K562 (cell line): Measurements from ENCODE around the gene SIRT3. TPM values are rescaled to one million over a fixed set of nuclear protein-coding genes. Genes with fewer than 3 reads are reported as not detected.

Experiments used
- BDP1 ChIP-seq: IDR thresholded peaks from 3 replicates; pipeline ENCODE4 v1.6.1; 2011; ENCODE audit not compliant: insufficient read length, insufficient read depth
- CXXC5 ChIP-seq: fragments of 250-450 bp; sonication (Bioruptor Pico); IDR thresholded peaks from 2 replicates; pipeline ENCODE4 v1.8.0; 2022; ENCODE audit warnings: inconsistent platforms, mild to moderate bottlenecking, moderate library complexity
- ESRRB ChIP-seq: fragments of 250-450 bp; sonication (Bioruptor Pico); IDR thresholded peaks from 2 replicates; pipeline ENCODE4 v1.5.0; 2020; ENCODE audit warnings: mild to moderate bottlenecking, moderate library complexity, borderline replicate concordance
- ETV5 ChIP-seq: sonication (generic); formaldehyde crosslinking; IDR thresholded peaks from 2 replicates; pipeline ENCODE4 v1.4.0; 2020; ENCODE audit warnings: low read depth, mild to moderate bottlenecking, missing genetic modification reagents
- HMGN3 ChIP-seq: IDR thresholded peaks from 2 replicates; pipeline ENCODE4 v1.6.1; 2011; ENCODE audit warnings: borderline replicate concordance, low read depth, mild to moderate bottlenecking, mixed read lengths, low read length; ENCODE audit not compliant: insufficient read length; ENCODE audit errors: extremely low read depth
- HOXB6 ChIP-seq: fragments of 250-450 bp; sonication (Bioruptor Pico); IDR thresholded peaks from 2 replicates; pipeline ENCODE4 v1.5.1; 2022; ENCODE audit warnings: mild to moderate bottlenecking, borderline replicate concordance
- JUN ChIP-seq, 2 experiments: sonication (generic) in 1 of 2; formaldehyde crosslinking in 1 of 2; IDR thresholded peaks; 2 replicates each; pipeline versions ENCODE4 v1.6.1 to v1.8.0; 2012 to 2022; ENCODE audit warnings: borderline replicate concordance in 2 of 2, mild to moderate bottlenecking in 2 of 2, improper control_type of control experiment in 1 of 2, low read depth in 1 of 2, low read length in 1 of 2, missing genetic modification reagents in 1 of 2
- KDM1A ChIP-seq, 2 experiments: fragments of 450-650 bp; IDR thresholded peaks; 2 replicates each; pipeline ENCODE4 v1.6.1; 2016; ENCODE audit warnings: mild to moderate bottlenecking in 2 of 2
- MCM7 ChIP-seq, 2 experiments: fragments of 450-650 bp; IDR thresholded peaks; 2 replicates each; pipeline ENCODE4 v1.6.1; 2016 to 2018
- MTA2 ChIP-seq: fragments of 450-650 bp; IDR thresholded peaks from 2 replicates; pipeline ENCODE4 v1.6.1; 2016; ENCODE audit warnings: low read depth
- MXI1 ChIP-seq: IDR thresholded peaks from 2 replicates; pipeline ENCODE4 v1.6.1; 2011; ENCODE audit warnings: low read depth, mild to moderate bottlenecking, improper control_type of control experiment, low read length
- PHB ChIP-seq: fragments of 250-450 bp; sonication (Bioruptor Pico); IDR thresholded peaks from 2 replicates; pipeline ENCODE4 v1.5.0; 2021
- PTRF ChIP-seq: fragments of 450-650 bp; IDR thresholded peaks from 2 replicates; pipeline ENCODE4 v1.6.1; 2016; ENCODE audit warnings: mild to moderate bottlenecking, missing genetic modification characterization, missing compliant biosample characterization
- SAFB2 ChIP-seq: fragments of 200-400 bp; formaldehyde crosslinking; IDR thresholded peaks from 2 replicates; pipeline ENCODE4 v1.6.1; 2018; ENCODE audit warnings: borderline replicate concordance, low read length, low read depth, moderate library complexity; ENCODE audit not compliant: severe bottlenecking
- SMARCE1 ChIP-seq: fragments of 450-650 bp; IDR thresholded peaks from 2 replicates; pipeline ENCODE4 v1.7.1; 2016; ENCODE audit warnings: mild to moderate bottlenecking
- TFAM ChIP-seq: fragments of 250-450 bp; sonication (Bioruptor Pico); conservative IDR thresholded peaks from 2 replicates; pipeline ENCODE4 v1.5.0; 2021; ENCODE audit warnings: mild to moderate bottlenecking, moderate library complexity
- THAP12 ChIP-seq: fragments of 250-450 bp; sonication (Bioruptor Pico); IDR thresholded peaks from 2 replicates; pipeline ENCODE4 v1.9.0; 2021; ENCODE audit warnings: mild to moderate bottlenecking, inconsistent platforms
- ZFP36 ChIP-seq: fragments of 150-350 bp; IDR thresholded peaks from 2 replicates; pipeline ENCODE4 v1.6.1; 2018; ENCODE audit warnings: low read length, low read depth; ENCODE audit not compliant: partially characterized antibody
- ZNF324 ChIP-seq: fragments of 250-450 bp; sonication (Bioruptor Pico); IDR thresholded peaks from 2 replicates; pipeline ENCODE4 v1.4.0; 2020; ENCODE audit warnings: mild to moderate bottlenecking
- ZNF696 ChIP-seq: fragments of 250-450 bp; sonication (Bioruptor Pico); conservative IDR thresholded peaks from 2 replicates; pipeline ENCODE4 v1.4.0; 2020; ENCODE audit warnings: mild to moderate bottlenecking, moderate library complexity
- polyA plus RNA-seq, 8 experiments: library from polyadenylated mRNA; depleted of rRNA in 4 of 8; stranded (reverse) in 5 of 8; unstranded in 3 of 8; fragments of >200 nt; fragmentation: Nextera tagmentation in 2 of 8; fragmentation: Illumina TruSeq in 1 of 8; extraction: Ambion mirVana in 2 of 8; extraction: Trizol in 1 of 8; gene quantifications; 2 replicates each; pipeline versions ENCODE4 v1.2.1 to v1.2.3, GENCODE V29; 2011 to 2014; ENCODE audit warnings: inconsistent platforms in 1 of 8, missing spikeins in 1 of 8
- total RNA-seq, 7 experiments: library from RNA; depleted of rRNA in 6 of 7; stranded (reverse); fragments of >200 nt in 6 of 7; fragmentation: Illumina TruSeq in 2 of 7; extraction: Trizol in 2 of 7; gene quantifications; 2 replicates each; pipeline versions ENCODE4 v1.2.1 to v1.2.3, GENCODE V29; 2011 to 2021; ENCODE audit warnings: low replicate concordance in 1 of 7
- TF ChIP-seq, protein P1 (sequence below): fragments of 150-350 bp; IDR thresholded peaks from 2 replicates; pipeline ENCODE4 v1.6.1; 2014; ENCODE audit warnings: low read depth, mild to moderate bottlenecking, low read length, borderline replicate concordance
- TF ChIP-seq, protein P2 (sequence below): fragments of 450-650 bp; IDR thresholded peaks from 2 replicates; pipeline ENCODE4 v1.6.1; 2016

Gene SIRT3
- total and polyA plus RNA-seq, 9 of the 15 experiments (the other 6 are each of a cell fraction or from before 2014, with no cell fraction given), result 1.9 to 27.5 (median 14.5) TPM

DNA sequence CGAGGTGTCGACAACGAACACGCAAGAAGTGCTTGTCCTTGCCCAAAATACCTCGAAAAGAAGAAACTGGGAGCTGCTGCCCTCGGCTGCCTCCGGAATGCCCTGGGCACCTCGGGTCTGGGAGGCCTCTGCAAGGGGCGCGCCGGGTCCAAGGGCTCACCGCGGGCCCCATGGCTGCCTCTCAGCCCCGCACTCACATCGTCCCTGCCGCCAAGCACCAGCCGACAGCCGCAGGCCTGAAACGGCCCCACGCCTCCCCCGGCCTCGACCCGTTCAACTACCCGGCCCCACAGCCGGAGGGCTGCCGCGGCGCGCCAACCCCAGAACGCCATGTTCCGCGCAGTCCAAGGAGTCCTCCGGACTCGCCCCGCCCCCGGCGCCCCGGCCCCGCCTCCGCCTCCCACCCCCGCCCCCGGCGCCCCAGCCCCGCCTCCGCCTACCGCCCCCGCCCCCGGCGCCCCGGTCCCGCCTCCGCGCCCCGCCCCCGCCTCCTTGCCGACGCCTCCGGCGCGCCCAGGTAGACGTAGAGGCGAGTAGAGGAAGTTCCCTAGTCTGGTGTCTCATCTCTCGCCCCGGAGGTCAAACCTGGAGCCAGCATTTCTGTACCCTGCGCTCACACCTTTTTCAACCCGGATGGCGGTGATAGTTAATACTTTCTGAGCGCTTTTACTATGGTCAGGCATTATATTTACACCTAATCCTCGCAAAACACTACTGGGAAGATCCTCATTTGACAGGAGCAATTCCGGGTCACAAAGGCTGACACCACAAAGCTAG lies at the start of gene SIRT3 (continued):
- TF ChIP-seq BDP1 (no peak), KDM1A (IDR thresholded peaks at IDR 0.05) (no peak), MCM7 (IDR thresholded peaks at IDR 0.05) (no peak), PTRF (tag) (no peak), TFAM (CRISPR knock-in tag) (no peak), ZNF324 (no peak), HMGN3 (peak; percentile 62), MXI1 (0 out of 2 replicates have a peak, but pooled peaks have one; percentile 47), ZNF696 (no peak), JUN (IDR thresholded peaks at IDR 0.05; ENCODE audit: borderline replicate concordance, low read depth, low read length) (no peak), JUN (CRISPR knock-in tag; IDR thresholded peaks at IDR 0.05; ENCODE audit: borderline replicate concordance) (no peak), ZFP36 (no peak), ESRRB (CRISPR knock-in tag) (no peak), CXXC5 (CRISPR knock-in tag) (peak; percentile 6; the same call in 1 of the 2 replicates), THAP12 (no peak), MTA2 (no peak; the same call in 1 of the 2 replicates), SAFB2 (no peak), ETV5 (no peak), SMARCE1 (peak; percentile 26; the same call in 1 of the 2 replicates), PHB (CRISPR knock-in tag) (no peak), HOXB6 (no peak; the same call in 1 of the 2 replicates)
- TF ChIP-seq, protein P1, sequence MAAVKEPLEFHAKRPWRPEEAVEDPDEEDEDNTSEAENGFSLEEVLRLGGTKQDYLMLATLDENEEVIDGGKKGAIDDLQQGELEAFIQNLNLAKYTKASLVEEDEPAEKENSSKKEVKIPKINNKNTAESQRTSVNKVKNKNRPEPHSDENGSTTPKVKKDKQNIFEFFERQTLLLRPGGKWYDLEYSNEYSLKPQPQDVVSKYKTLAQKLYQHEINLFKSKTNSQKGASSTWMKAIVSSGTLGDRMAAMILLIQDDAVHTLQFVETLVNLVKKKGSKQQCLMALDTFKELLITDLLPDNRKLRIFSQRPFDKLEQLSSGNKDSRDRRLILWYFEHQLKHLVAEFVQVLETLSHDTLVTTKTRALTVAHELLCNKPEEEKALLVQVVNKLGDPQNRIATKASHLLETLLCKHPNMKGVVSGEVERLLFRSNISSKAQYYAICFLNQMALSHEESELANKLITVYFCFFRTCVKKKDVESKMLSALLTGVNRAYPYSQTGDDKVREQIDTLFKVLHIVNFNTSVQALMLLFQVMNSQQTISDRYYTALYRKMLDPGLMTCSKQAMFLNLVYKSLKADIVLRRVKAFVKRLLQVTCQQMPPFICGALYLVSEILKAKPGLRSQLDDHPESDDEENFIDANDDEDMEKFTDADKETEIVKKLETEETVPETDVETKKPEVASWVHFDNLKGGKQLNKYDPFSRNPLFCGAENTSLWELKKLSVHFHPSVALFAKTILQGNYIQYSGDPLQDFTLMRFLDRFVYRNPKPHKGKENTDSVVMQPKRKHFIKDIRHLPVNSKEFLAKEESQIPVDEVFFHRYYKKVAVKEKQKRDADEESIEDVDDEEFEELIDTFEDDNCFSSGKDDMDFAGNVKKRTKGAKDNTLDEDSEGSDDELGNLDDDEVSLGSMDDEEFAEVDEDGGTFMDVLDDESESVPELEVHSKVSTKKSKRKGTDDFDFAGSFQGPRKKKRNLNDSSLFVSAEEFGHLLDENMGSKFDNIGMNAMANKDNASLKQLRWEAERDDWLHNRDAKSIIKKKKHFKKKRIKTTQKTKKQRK, result no peak
- TF ChIP-seq, protein P2, sequence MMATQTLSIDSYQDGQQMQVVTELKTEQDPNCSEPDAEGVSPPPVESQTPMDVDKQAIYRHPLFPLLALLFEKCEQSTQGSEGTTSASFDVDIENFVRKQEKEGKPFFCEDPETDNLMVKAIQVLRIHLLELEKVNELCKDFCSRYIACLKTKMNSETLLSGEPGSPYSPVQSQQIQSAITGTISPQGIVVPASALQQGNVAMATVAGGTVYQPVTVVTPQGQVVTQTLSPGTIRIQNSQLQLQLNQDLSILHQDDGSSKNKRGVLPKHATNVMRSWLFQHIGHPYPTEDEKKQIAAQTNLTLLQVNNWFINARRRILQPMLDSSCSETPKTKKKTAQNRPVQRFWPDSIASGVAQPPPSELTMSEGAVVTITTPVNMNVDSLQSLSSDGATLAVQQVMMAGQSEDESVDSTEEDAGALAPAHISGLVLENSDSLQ, result no peak
